ENCODE measurements around the gene NBEA.

GRCh38 chr13:34931572-34931971 lies 10.5 kb upstream of the NBEA start:
- TF ChIP-seq MAX (IDR thresholded peaks at IDR 0.05) = no peak
- no peak for TF ChIP-seq YY1 (IDR thresholded peaks at IDR 0.05; ENCODE audit: low read depth)
- no peak for TF ChIP-seq TAF1 (IDR thresholded peaks at IDR 0.05; ENCODE audit: low read depth)
- TF ChIP-seq REST (IDR thresholded peaks at IDR 0.05; ENCODE audit: low read depth) = no peak

All from Ishikawa (cell line).